Measurements from ENCODE around the gene PPFIBP1. TPM values are rescaled to one million over a fixed set of nuclear protein-coding genes. Genes with fewer than 3 reads are reported as not detected.

The PPFIBP1 gene
- total and polyA plus RNA-seq, 2 of the 13 experiments (the other 11 are each of a cell fraction or from before 2014, with no cell fraction given) = 16.2 to 21.8 TPM

DNA sequence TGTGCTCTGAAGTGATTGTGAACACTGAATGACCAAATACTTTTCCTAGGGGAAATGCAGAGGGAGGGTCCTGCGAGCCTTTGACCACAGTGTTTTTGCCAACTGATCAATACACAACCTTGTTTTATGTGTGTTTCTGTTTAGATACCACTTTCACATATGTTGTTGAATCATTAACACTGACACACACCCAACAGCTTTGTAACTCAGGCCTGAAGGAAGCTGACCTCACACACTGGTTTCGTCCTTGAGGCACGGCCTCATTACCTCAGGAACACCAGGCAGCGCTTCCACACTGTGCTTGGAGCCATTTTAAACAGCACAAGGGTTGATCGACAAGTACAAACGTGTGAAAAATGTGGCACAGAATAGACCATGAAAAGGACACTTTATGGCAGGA lies 60.0 kb downstream of the PPFIBP1 start:
- ChIA-PET CTCF (ENCODE audit: low intra/inter-chr PET ratio, low total read pairs) (no interaction called here), POLR2A (no interaction called here)
- no peak for DNase-seq (ENCODE audit: low spot score)
- in situ Hi-C loops (cut with HindIII; ENCODE audit: extremely low pct_ligation_motif_present, low pct_unique_long_range_greater_than_20kb) (no loop called here), intact Hi-C loops (cut with micrococcal nuclease; ENCODE audit: unreplicated experiment) (no loop called here)
- no peak overlapping the region for H3K27ac ChIP-seq (ENCODE audit: extremely low read length, insufficient read depth, low read length)
- H3K4me3 ChIP-seq (replicated peaks in 1 of 3; ENCODE audit: insufficient read depth in 1 of 3, low read depth in 2 of 3, low read length in 3 of 3) = no peak overlapping the region
- FAIRE-seq = no peak
- no peak overlapping the region for H3K4me2 ChIP-seq (ENCODE audit: low read depth, low read length)
- no TSS peak for BruUV-seq (replicated peaks)
- H2AFZ ChIP-seq (ENCODE audit: low read length) = no peak overlapping the region
- H3K79me2 ChIP-seq (ENCODE audit: insufficient read depth, low read length) = no peaks in the 10 kb centered on the region
- no peak for ATAC-seq
- WGBS (ENCODE audit: low lambda C conversion rate) = 96% methylated on average over 6 of the region's 6 CpGs
- H3K4me1 ChIP-seq (ENCODE audit: insufficient read depth, low read length) = peaks cover 9% of the 10 kb centered on the region; the same call in 1 of the 2 replicates
- 0 out of 2 replicates have a peak, but pooled peaks cover 3% of the 10 kb centered on the region for H4K20me1 ChIP-seq (ENCODE audit: insufficient read depth, low read length)
- no peaks in the 10 kb centered on the region for H3K27me3 ChIP-seq (ENCODE audit: control insufficient read depth in 1 of 2, insufficient read depth in 2 of 2, low read length in 2 of 2)
- TF ChIP-seq ERF (CRISPR knock-in tag; IDR thresholded peaks at IDR 0.05) (no peak), CCDC6 (CRISPR knock-in tag; IDR thresholded peaks at IDR 0.05) (no peak), SSRP1 (CRISPR knock-in tag; IDR thresholded peaks at IDR 0.05) (no peak), IRF2 (CRISPR knock-in tag; IDR thresholded peaks at IDR 0.05) (no peak), ATF7 (IDR thresholded peaks at IDR 0.05) (no peak), ATF7 (CRISPR knock-in tag; IDR thresholded peaks at IDR 0.05) (no peak), U2AF2 (IDR thresholded peaks at IDR 0.05; ENCODE audit: low read depth, low read length) (no peak), HMGXB4 (CRISPR knock-in tag; IDR thresholded peaks at IDR 0.05; ENCODE audit: borderline replicate concordance in 1 of 2, low read depth in 1 of 2) (no peak), ZBED4 (CRISPR knock-in tag; IDR thresholded peaks at IDR 0.05; ENCODE audit: borderline replicate concordance) (no peak), NCOA1 (CRISPR knock-in tag; IDR thresholded peaks at IDR 0.05) (no peak), REL (CRISPR knock-in tag; conservative IDR thresholded peaks at IDR 0.05) (no peak), ZBTB25 (CRISPR knock-in tag; IDR thresholded peaks at IDR 0.05) (no peak), FOXC1 (CRISPR knock-in tag; IDR thresholded peaks at IDR 0.05; ENCODE audit: borderline replicate concordance) (no peak), ZFAT (CRISPR knock-in tag; conservative IDR thresholded peaks at IDR 0.05) (no peak)
- TF ChIP-seq, protein P1, sequence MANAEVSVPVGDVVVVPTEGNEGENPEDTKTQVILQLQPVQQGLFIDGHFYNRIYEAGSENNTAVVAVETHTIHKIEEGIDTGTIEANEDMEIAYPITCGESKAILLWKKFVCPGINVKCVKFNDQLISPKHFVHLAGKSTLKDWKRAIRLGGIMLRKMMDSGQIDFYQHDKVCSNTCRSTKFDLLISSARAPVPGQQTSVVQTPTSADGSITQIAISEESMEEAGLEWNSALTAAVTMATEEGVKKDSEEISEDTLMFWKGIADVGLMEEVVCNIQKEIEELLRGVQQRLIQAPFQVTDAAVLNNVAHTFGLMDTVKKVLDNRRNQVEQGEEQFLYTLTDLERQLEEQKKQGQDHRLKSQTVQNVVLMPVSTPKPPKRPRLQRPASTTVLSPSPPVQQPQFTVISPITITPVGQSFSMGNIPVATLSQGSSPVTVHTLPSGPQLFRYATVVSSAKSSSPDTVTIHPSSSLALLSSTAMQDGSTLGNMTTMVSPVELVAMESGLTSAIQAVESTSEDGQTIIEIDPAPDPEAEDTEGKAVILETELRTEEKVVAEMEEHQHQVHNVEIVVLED (CRISPR knock-in tag; IDR thresholded peaks at IDR 0.05; ENCODE audit: borderline replicate concordance) = no peak
- H3K9me3 ChIP-seq (ENCODE audit: low read length) = no peaks in the 10 kb centered on the region
- H3K36me3 ChIP-seq (replicated peaks in 1 of 2; ENCODE audit: control insufficient read depth in 1 of 2, insufficient read depth in 2 of 2, low read length in 2 of 2) = no peaks in the 10 kb centered on the region; a peak in 1 of 5 replicates
- H3K9ac ChIP-seq (ENCODE audit: insufficient read depth, low read depth, low read length) = no peak overlapping the region
